HL-60/S4 treated with retinoic acid at 250 ng/mL for 4 days and 3 days (cell line): ENCODE results near the gene LSAMP.

Experiments
- in situ Hi-C: fragments of 300-500 bp; cut with MboI; formaldehyde crosslinking; loops from 2 replicates; pipeline ENCODE4 v1.7.0; 2022; ENCODE audit warnings: low sequenced_read_pairs

The LSAMP gene

DNA sequence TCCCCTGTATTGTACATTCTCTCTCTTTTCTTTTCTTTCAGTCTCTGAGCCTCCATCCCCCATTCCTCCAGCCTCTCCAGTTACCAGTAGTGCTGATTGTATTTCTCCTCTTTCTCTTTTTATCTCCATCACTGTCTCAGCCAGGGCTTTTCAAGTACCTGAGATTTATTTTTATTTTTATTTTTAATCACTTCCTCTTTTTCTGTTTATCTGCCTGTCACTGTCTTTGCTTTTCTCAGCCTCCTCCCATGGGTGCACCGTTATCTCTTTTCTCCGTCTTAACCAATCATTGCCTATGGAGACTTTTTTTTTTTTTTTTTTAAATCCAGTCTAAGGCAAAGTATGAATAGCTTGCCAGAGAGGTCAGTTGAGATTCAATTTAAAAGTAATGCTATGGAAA lies 462.7 kb downstream of the LSAMP start:
- in situ Hi-C loops = no loop called here

DNA sequence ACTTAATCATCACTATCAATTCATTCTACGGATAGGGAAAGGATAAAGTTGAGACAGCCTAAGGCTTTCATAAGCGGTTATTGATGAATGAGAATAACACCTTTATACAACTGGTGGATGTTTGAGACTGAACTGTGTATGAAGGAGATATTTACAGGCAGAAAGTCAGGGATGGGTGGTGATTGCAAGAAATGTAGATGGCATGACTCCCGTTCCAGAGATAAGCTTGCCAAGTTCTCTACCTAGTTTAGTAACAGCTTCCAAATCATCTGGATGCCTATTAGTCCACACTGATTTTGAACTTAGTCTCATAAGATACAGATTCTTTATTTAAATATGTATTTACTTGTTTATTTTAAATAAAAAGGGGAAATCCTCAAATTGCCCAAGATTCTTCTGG lies 463.2 kb downstream of the LSAMP start:
- in situ Hi-C loops = no loop called here

DNA sequence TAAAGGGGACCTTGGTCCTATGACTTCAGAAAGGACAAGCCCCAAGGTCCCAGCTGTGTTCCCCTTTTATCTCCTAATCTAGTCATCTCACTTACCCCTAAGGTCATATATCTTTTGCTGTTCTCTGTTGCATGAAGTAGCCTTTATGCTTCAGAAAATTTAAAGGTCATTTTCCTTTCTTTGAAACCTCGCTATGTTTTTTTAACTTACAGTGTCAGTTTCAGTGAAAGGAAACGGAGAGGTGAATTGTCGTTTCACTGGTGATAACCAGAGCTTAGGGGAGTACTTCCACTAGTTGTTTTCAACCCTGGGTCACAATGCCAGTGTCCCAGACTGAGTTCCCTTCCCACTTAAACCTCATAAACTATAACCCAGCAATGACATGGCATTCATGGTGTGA lies 464.6 kb downstream of the LSAMP start:
- in situ Hi-C loops = no loop called here

DNA sequence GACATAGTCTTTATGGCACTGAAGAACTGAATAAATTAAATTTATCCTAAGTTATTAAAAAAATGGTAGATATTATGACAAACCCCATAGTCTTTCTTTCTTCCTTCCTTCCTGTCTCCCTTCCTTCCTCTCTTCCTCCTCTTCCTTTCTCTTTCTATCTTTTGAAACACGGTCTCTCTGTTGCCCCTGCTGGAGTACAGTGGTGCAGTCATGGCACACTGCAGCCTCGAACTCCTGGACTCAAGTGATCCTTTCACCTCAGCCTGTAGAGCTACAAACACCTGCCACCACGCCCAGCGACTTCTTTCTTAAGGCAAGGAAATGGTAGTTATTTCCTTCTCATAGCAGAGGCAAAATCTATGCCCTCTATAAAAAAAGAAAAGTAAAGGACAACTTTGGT lies 467.4 kb downstream of the LSAMP start:
- in situ Hi-C loops = no loop called here

DNA sequence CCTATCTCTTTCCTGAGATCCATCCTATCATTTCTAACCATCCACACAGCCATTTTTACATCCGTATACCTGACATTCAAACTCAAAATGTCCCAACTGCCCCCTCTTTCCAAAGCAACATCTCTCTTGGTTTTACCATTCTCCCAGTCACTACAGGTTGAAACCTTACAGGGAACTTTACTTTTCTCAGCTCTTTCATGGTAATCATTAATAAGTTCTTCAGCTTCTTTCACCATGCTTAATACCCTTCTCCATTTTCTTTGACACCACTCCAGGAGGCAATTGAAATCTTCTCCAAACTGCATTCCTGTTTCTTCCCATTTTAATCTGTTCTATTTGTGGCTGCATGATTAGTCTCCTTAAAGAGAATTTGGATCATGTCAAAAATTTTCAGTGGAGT lies 469.5 kb downstream of the LSAMP start:
- in situ Hi-C loops = no loop called here

DNA sequence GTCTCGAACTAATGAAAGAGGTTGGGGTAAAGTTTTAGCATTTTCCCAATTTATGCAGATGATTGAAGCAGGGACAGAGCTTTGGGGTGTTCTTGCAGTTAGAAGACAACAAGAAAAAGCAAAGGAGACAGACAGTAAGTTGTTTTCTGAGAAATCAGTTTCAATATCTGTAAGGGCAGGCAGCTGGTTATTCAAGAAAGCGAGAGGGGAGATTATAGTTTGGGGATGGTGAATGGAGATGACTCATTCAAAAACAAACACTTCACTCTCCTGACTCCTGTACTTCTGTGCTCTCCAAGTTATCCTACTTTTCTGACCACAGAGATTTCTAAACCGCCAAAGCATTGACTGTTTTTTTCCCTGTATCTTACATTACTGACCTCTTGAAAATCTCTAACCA lies 469.9 kb downstream of the LSAMP start:
- in situ Hi-C loops = no loop called here

DNA sequence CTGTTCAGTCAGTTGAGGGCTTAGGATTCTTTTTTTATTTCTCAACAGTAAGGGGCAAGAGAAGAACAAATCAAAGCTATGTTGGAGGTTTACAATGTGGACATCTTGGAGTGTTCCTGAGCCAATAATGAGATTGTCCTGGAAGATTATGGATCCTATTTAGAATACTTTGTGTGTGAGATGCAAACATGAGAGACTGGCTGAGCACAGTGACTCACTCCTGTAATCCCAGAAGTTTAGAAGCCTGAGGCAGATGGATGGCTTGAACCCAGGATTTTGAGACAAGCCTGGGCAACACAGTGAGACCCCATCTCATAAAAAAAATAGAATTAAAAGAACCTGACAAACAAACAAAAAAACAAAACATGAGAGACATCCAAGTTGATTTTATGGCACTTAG lies 470.3 kb downstream of the LSAMP start:
- in situ Hi-C loops = no loop called here

DNA sequence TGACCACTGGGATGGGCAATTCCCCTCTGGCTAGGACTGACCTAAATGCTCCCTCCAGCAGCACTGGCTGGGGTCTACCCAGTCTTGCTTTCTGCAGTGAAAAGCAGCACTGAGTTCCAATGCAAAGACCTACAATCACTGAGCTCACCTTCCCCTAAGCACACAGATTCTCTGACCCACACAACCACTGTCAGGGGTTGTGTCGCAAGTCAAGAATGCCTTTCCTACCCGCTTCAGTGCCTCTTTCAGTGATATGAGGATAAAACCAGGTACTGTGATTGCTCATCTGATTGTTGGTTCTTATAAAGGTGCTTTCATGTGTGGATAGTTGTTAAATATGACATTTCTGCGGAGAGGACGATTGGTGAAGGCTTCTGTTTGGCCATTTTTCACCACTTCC lies 476.4 kb downstream of the LSAMP start:
- in situ Hi-C loops = no loop called here

DNA sequence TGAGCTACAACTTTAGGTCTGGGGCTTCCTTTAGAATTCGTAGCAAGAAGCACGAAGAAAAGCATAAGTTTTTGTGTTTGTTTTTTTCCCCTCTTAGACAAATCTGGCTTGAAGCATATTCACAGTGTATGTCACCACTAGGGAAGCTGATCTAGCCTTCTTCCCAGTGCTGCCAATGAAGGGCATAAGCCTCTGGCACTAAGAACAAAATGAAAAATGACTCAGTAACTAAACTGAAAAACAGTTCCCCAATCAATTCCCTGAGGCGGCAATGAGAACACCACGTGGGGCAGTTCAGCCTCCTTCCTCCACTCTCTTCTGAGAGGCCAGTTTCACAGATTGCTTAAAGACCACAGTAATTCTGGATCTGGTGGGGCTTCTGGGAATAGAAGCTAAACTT lies 483.9 kb downstream of the LSAMP start:
- in situ Hi-C loops = no loop called here

DNA sequence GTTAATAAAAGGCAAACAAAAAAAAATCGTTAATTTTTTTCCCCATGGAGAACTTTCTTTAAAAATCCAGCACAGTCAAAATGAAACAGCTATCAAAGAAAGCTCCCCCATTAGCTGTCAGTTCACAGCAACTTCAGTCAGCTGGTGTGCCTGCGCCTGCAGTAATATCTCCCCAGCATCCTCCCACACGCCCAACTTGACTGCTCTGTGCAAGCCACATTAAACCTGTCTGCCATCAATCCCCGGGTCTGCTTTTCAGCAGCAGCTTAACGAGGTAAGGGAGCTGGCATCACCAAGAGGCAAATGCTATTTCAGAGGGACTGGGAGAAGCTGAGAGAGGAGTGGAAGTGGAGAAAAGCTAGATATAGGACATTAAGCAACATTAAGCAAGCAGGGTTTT lies 484.5 kb downstream of the LSAMP start:
- in situ Hi-C loops = no loop called here

DNA sequence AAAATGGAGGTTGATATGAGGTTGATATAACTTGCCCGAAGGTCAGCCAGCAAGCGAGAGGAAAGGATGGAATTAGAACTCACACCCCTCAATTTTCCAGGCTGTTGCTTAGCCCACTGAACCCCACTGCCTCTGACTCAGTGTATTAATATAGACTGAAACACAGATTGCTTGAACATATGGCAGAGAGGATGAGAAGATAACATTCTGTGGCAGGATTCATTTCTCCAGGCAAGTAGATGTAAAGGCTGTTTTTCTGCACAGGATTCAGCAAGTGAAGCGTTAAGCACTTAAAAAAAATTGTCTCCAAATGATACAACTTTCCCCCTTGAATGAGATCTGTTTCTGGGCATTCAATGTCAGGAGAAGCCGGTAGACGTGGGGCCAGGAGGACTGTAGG lies 486.8 kb downstream of the LSAMP start:
- in situ Hi-C loops = no loop called here

DNA sequence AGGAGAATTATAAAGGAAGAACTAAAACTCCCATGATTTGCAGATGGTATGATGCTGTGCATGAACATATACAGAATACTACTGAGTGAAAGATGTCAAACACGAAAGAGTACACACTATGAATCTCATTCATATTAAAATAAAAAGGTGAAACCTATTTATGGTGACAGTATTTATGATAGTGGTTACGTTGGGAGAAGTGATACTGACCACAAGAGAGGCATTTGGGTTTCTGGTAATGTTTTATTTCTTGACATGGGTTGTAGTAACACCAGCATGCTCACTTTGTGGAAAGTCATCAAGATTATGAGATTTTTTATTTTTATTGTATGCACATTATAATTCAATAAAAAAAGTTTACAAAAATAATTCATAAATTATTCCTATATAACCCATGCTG lies 498.0 kb downstream of the LSAMP start:
- in situ Hi-C loops = no loop called here

DNA sequence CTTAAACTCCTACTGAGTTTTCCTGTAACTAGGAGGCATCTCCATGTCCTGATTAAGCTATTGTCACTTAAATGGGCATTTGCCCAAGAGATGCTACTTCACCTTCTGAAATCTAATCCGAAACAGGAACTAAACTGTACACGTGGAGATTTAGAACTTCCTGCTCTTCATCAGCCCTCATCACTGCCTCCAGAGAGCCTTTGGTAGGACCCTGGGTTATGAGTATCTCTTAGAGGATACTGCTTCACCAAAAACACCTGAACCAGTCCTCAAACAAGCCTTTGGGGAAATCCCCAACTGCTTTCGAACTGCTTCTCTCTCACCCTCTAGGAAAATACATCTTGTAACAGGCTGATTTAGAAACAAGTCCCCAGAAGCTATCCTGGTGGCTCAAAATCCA lies 501.7 kb downstream of the LSAMP start:
- in situ Hi-C loops = no loop called here

DNA sequence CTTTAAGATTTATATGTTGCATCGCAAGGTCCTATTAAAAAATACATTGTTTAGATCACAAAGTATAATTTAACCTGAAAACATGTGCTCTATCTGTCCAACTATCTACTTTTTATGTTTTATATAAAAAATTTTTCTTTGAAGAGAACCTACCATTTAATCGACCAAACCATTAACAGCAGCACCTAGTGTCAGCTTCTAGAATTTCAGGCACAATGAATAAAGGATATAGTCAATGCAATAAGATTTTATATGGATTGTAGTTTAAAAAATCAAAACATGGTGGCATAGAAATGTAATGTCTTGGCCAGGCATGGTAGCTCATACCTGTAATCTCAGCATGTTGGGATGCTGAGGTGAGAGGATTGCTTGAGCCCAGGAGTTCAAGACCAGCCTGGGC lies 508.2 kb downstream of the LSAMP start:
- in situ Hi-C loops = no loop called here

DNA sequence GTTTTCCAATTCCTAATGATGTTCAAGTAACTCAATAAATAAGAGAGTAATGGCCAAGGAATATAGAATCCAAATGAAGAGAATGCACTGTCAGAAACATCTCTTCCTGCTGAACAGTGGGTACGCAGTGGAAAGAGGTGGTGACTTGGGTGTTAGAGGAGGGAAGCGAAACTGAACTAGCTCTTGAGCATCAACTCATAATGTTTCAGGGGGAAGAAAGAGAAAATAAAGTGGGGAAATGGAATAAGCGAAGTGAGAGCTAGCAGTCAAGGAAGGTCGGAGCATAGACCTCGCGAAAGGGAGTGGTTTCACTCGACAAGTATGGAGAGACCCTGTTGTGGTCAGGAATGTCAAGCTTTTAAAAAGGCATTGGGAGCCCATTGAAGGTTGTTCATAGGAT lies 512.5 kb downstream of the LSAMP start:
- in situ Hi-C loops = no loop called here

DNA sequence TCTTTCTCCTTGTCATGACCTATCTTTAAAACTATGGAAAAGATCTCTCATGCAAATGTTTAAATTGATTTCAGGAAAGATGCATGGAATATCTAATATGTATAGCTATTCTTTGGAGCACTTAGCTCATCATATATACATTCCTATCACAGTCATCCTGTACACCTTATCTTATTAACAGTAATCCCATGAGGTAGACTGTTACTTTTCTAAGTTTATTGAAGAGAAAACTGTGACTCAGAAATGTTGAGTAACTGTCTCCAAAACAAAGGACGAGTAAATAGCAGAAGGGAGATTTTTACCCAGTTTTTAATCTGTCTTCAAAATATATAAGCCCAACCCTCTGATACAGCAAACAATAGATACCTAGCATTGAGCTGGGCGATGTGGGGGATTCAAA lies 513.7 kb downstream of the LSAMP start:
- in situ Hi-C loops = no loop called here

DNA sequence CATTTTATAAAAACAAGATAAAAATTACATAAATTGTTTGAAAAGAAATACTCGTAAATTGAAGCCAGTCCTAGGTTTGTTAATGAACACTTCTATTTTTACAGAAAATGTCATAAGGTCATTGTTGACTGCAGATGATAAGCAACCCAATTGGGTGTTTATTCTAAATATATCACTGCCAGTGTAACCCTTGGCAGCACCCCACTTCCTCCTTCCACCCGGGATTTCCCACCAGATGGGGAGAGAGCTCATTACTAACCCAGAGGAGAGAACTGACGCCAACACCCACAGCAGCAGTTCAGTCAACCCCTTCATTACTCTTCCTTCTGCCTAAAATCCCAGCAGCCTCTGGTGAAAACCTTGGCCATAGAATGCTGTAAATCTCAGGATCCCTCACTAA lies 514.4 kb downstream of the LSAMP start:
- in situ Hi-C loops = no loop called here

DNA sequence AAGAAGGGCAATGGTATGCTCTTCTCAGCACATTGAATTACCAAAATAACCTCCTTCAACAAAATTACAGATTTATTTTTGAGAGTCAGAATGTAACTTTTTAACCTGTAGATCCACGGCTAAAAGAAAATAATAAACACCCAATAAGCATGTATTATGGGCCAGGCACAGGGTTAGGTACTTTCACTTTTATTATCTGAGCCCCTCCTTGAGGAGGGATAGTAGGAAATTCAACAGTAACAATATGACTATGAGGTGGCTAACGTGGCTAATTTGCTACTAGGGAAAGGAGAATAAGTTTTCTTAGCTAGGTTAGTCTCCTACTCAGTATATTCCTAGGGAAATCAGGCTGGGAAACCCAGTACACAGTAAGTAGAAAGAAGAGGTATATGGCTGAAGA lies 515.1 kb downstream of the LSAMP start:
- in situ Hi-C loops = no loop called here

DNA sequence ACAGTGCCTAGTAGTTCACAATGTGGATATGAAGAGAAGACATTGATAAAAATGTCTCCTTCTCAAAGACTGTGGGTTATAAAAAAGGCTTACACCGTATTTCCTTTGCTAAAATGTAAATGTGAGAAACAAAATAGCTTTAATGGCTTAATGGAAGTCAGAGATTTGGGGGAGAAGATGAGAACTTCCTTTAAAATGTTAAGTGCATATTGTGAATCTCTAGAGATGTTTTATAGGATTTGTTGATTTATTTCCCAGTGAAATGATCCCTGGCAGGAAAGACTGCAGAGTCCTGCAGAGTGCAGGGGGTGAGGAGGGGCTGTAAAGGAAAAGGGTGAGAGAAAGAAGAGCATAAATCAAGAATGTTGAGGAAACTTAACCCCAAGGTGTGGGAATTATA lies 516.9 kb downstream of the LSAMP start:
- in situ Hi-C loops = no loop called here

DNA sequence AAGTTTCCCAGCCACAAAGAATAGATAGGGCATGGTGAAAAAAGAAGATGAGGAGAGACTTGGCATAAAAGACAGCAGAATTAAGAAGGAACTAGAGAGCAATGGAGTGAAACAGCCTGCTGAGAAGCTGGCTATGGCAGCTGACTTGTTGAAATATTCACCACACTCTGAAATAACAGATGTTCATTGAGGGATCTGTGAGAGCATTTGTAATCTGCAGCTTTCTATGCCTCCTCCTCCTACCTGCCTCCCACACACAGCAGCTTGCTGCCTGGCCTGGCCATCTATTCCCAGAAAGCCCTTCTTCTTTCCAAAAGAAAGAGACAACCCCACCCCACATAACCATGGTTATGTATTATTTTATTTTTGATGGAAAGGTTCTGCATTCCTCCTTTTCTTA lies 518.1 kb downstream of the LSAMP start:
- in situ Hi-C loops = no loop called here

DNA sequence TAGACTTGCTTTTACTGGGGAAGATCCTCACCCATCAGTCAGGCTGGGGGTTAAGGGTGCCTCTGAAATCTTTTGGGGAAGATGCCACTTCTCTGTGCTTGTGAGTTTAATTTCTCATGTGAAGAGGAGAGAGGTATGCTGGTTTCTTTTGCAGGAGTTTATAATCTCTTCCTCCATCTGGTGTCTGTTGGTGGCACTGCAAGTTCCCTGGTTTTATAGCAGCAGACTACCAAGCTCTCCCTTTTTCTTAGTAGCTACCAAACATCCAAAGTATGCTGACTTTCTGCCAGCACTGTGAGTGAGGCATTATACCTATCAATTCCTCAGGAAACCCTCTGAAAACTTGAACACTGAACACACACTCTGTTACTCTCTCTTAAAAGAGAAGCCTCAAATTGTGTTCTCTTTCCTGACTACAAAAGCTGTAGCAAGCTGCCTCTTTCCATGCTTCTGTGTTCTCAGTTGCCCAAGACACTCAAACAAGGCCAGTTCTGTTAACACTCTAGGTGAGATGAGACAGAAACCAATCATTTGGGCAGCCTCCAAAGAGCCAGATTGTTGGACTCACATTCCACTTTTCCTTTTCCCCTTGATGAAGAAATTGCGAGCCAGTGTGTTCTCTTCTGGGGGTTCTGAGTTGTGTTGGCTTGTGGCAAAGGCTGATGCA lies 522.5 kb downstream of the LSAMP start:
- in situ Hi-C loops = no loop called here

DNA sequence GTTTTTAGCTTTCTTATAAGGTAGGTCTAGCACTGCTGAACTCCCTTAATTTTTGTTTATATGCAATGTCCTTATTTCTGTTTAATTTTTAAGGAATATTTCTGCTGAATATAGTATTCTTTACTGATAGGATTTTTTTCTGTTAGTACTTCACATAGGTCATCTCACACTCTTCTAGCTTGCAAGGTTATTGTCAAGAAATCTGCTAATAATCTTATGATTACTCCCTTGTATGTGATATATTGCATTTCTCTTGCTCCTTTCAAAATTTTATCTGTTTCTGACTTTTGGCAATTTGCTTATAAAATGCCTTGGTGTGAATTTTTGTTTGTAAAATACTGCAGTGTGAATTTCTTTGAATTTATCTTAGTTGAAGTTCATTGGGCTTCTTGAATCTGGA lies 523.6 kb downstream of the LSAMP start:
- in situ Hi-C loops = no loop called here

DNA sequence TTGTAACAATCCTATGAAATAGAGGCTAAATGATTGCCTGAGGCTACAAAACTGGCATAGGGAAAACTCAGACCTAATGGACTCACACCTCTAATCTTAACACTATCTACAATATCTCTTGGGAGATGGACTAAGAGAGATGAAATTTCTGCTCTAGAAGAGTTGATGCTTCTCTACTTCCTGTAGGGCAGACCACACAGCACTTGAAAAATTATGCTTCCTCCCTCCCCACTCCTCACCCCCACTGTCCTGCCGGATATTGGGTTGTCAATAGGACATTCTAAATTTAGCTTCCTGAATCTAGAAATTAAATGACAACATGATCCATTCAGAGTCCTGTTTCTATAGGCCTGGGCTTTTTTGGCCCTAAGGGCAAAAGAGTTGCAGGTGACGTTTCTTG lies 526.4 kb downstream of the LSAMP start:
- in situ Hi-C loops = no loop called here

DNA sequence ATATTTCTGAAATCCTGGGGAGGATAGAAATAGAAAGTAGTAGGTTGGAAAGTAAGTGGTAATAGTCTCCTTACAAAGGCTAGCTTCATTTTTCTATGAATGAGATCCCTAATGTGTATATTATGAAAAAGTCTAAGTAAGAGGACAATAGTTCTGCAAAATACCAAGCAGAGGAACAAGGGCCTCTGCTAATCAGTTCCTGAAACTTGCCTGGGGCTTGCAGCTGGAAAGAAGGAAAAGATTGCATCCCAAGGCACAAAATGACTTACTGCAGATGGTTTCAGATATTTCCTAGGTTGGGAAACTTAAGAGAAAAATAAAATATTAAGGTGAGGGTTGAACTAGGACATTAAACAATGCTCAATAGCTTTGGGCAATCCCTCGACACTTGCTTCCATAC lies 528.4 kb downstream of the LSAMP start:
- in situ Hi-C loops = no loop called here
